Thyroid gland (tissue), 4 donors: ENCODE measurements around the gene POLR2J3.
"Not testable (repeated sequence)": the region's sequence is repeated elsewhere in the genome, so short reads cannot be mapped to it uniquely, and the experiment has no call there.

Experiments
- CTCF ChIP-seq, 6 experiments: fragments of 200-600 bp in 3 of 6; fragments of 450-650 bp in 3 of 6; sonication (generic) in 3 of 6; IDR thresholded peaks; one replicate each; pipeline ENCODE4 v1.5.1; 2016 to 2019; ENCODE audit warnings: antibody characterized with exemption in 6 of 6, mild to moderate bottlenecking in 2 of 6, inconsistent platforms in 1 of 6, moderate library complexity in 1 of 6
- POLR2A ChIP-seq, 2 donors: fragments of 450-650 bp; IDR thresholded peaks; one replicate each; pipeline ENCODE4 v1.6.1; 2017; ENCODE audit warnings: antibody characterized with exemption in 2 of 2, mild to moderate bottlenecking in 2 of 2, moderate library complexity in 1 of 2

GRCh38 chr7:102532127-102532526 is 40.3 kb downstream of the POLR2J3 start:
- TF ChIP-seq CTCF, POLR2A (IDR thresholded peaks at IDR 0.05): not testable (repeated sequence)
